Mammary epithelial cell (primary cell): ENCODE data around the gene CRYBA1.
"Not testable (repeated sequence)": the region's sequence is repeated elsewhere in the genome, so short reads cannot be mapped to it uniquely, and the experiment has no call there.

Experiments used
- EZH2 ChIP-seq: IDR thresholded peaks from 2 replicates; pipeline ENCODE4 v1.6.1; 2012; ENCODE audit warnings: low read length, inconsistent platforms, borderline replicate concordance
- TF ChIP-seq, protein P1 (sequence below), 2 donors: IDR thresholded peaks in 1 of 2; conservative IDR thresholded peaks in 1 of 2; 2 replicates each; pipeline ENCODE4 v1.5.1; 2011 to 2012; ENCODE audit warnings: inconsistent platforms in 2 of 2, low read length in 2 of 2, mild to moderate bottlenecking in 2 of 2, control low read depth in 1 of 2, low read depth in 1 of 2; ENCODE audit not compliant: insufficient read depth in 1 of 2; ENCODE audit errors: extremely low read depth in 1 of 2

DNA sequence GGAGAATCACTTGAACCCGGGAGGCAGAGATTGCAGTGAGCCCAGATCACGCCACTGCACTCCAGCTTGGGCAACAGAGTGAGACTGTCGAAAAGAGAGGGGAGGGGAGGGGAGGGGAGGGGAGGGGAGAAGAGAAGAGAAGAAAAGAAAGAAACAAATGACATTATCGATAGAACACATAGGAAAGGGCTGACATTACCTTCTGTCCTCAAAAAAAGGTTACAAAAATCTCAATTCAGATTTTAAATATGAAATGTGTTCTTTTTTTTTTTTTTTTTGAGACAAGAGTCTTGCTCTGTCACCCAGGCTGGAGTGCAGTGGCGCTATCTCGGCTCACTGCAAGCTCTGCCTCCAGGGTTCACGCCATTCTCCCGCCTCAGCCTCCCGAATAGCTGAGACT is 25.3 kb downstream of the CRYBA1 start:
- TF ChIP-seq, protein P1, sequence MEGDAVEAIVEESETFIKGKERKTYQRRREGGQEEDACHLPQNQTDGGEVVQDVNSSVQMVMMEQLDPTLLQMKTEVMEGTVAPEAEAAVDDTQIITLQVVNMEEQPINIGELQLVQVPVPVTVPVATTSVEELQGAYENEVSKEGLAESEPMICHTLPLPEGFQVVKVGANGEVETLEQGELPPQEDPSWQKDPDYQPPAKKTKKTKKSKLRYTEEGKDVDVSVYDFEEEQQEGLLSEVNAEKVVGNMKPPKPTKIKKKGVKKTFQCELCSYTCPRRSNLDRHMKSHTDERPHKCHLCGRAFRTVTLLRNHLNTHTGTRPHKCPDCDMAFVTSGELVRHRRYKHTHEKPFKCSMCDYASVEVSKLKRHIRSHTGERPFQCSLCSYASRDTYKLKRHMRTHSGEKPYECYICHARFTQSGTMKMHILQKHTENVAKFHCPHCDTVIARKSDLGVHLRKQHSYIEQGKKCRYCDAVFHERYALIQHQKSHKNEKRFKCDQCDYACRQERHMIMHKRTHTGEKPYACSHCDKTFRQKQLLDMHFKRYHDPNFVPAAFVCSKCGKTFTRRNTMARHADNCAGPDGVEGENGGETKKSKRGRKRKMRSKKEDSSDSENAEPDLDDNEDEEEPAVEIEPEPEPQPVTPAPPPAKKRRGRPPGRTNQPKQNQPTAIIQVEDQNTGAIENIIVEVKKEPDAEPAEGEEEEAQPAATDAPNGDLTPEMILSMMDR (conservative IDR thresholded peaks at IDR 0.05 in 1 of 2, IDR thresholded peaks at IDR 0.05 in 1 of 2; ENCODE audit: extremely low read depth in 1 of 2, insufficient read depth in 1 of 2, low read depth in 1 of 2, low read length in 2 of 2): not testable (repeated sequence)
- not testable (repeated sequence) for TF ChIP-seq EZH2
